A549 (cell line): Measurements from ENCODE around the gene PLEKHA6. TPM values are rescaled to one million over a fixed set of nuclear protein-coding genes. Genes with fewer than 3 reads are reported as not detected.
A peak's percentile ranks its signal among the peaks of the same experiment; 100 is the strongest.

ENCODE experiments used
- ATAC-seq, 2 experiments: fragments of 200-7000 bp in 1 of 2; fragments of >200 bp in 1 of 2; cut with Nextera tagmentation in 1 of 2; cut with Tn5 transposase in 1 of 2; 3 replicates each; pipeline versions ENCODE4 v1.8.0 to v1.9.1; 2018 to 2020; ENCODE audit warnings: mild to moderate bottlenecking in 1 of 2, moderate library complexity in 1 of 2
- CTCF ChIA-PET: fragments of 300-600 bp; sonication (Branson Sonifier 250); formaldehyde crosslinking; extraction: SDS; loops from one replicate; lab custom pipeline; 2021; ENCODE audit warnings: antibody characterized with exemption, inconsistent platforms; lab: Yijun Ruan, JAX
- POLR2A ChIA-PET: fragments of 350-600 bp; formaldehyde crosslinking; extraction: SDS; loops from one replicate; lab custom pipeline; 2021; ENCODE audit warnings: antibody characterized with exemption, inconsistent platforms; lab: Yijun Ruan, JAX
- DNase-seq, 2 experiments: peaks; one replicate each; pipeline versions ENCODE4 v3.0.0 to v3.0.0-alpha.2; 2011 to 2016; ENCODE audit warnings: low read depth in 1 of 2, low spot score in 1 of 2
- FAIRE-seq: peaks from 2 replicates; lab custom pipeline; 2011; peaks lifted over from hg19 to GRCh38; lab: Jason Lieb, UNC
- H3K27ac ChIP-seq, 2 experiments: fragments of >200 bp; sonication (Bioruptor Twin); formaldehyde crosslinking; 3 replicates each; pipeline ENCODE4 v1.5.1; 2016 to 2017
- H3K4me1 ChIP-seq: fragments of >200 bp; sonication (Bioruptor Twin); formaldehyde crosslinking; 3 replicates; pipeline ENCODE4 v1.6.1; 2016
- H3K4me2 ChIP-seq: fragments of >200 bp; sonication (Bioruptor Twin); formaldehyde crosslinking; 3 replicates; pipeline ENCODE4 v1.6.1; 2016
- H3K4me3 ChIP-seq: fragments of >200 bp; sonication (Bioruptor Twin); formaldehyde crosslinking; 3 replicates; pipeline ENCODE4 v1.5.1; 2016
- H3K9me3 ChIP-seq: fragments of >200 bp; sonication (Bioruptor Twin); formaldehyde crosslinking; 3 replicates; pipeline ENCODE4 v1.6.1; 2016
- BCL3 ChIP-seq: fragments of >200 bp; sonication (Bioruptor Twin); formaldehyde crosslinking; IDR thresholded peaks from 3 replicates; pipeline ENCODE4 v1.6.1; 2016
- CHD4 ChIP-seq: fragments of 200-600 bp; sonication (generic); IDR thresholded peaks from 2 replicates; pipeline ENCODE4 v1.6.1; 2016; ENCODE audit warnings: antibody characterized with exemption, mild to moderate bottlenecking, borderline replicate concordance
- CTCF ChIP-seq: fragments of >200 bp; sonication (Bioruptor Twin); formaldehyde crosslinking; IDR thresholded peaks from 3 replicates; pipeline ENCODE4 v1.5.1; 2016
- EHF ChIP-seq: fragments of 250-450 bp; sonication (Bioruptor Pico); IDR thresholded peaks from 2 replicates; pipeline ENCODE4 v1.5.0; 2020; ENCODE audit warnings: mild to moderate bottlenecking
- EHMT2 ChIP-seq: fragments of 200-600 bp; sonication (generic); IDR thresholded peaks from 2 replicates; pipeline ENCODE4 v1.6.1; 2016; ENCODE audit warnings: antibody characterized with exemption, low read depth, mild to moderate bottlenecking, moderate library complexity
- EP300 ChIP-seq, 2 experiments: fragments of >200 bp; sonication (Bioruptor Twin); formaldehyde crosslinking; IDR thresholded peaks; 2 replicates in 1 of 2; 3 replicates in 1 of 2; pipeline ENCODE4 v1.6.1; 2016 to 2017
- ESRRA ChIP-seq: fragments of 150-350 bp; IDR thresholded peaks from 2 replicates; pipeline ENCODE4 v1.6.1; 2014; ENCODE audit warnings: mild to moderate bottlenecking, low read length, borderline replicate concordance
- FOXS1 ChIP-seq: fragments of 250-450 bp; sonication (Bioruptor Pico); IDR thresholded peaks from 2 replicates; pipeline ENCODE4 v1.5.0; 2020; ENCODE audit warnings: mild to moderate bottlenecking, moderate library complexity
- HDAC2 ChIP-seq: fragments of 200-600 bp; sonication (generic); IDR thresholded peaks from 2 replicates; pipeline ENCODE4 v1.6.1; 2016
- HEYL ChIP-seq: fragments of 250-450 bp; sonication (Bioruptor Pico); IDR thresholded peaks from 2 replicates; pipeline ENCODE4 v1.8.0; 2021; ENCODE audit warnings: mild to moderate bottlenecking, moderate library complexity
- HMGXB4 ChIP-seq: fragments of 250-450 bp; sonication (Bioruptor Pico); IDR thresholded peaks from 2 replicates; pipeline ENCODE4 v1.5.0; 2021; ENCODE audit warnings: mild to moderate bottlenecking, moderate library complexity, borderline replicate concordance
- HOXB13 ChIP-seq: fragments of 250-450 bp; sonication (Bioruptor Pico); IDR thresholded peaks from 2 replicates; pipeline ENCODE4 v1.5.0; 2020; ENCODE audit warnings: low read depth, mild to moderate bottlenecking, moderate library complexity
- HOXB5 ChIP-seq: fragments of 250-450 bp; sonication (Bioruptor Pico); IDR thresholded peaks from 2 replicates; pipeline ENCODE4 v1.5.0; 2020; ENCODE audit warnings: mild to moderate bottlenecking, moderate library complexity
- KDM1A ChIP-seq: fragments of 200-600 bp; sonication (generic); IDR thresholded peaks from 2 replicates; pipeline ENCODE4 v1.6.1; 2016; ENCODE audit warnings: low read depth, mild to moderate bottlenecking
- MAX ChIP-seq: IDR thresholded peaks from 2 replicates; pipeline ENCODE4 v1.6.1; 2012
- MYC ChIP-seq: IDR thresholded peaks from 2 replicates; pipeline ENCODE4 v1.6.1; 2012; ENCODE audit warnings: mild to moderate bottlenecking, inconsistent platforms, low read length, improper control_type of control experiment, borderline replicate concordance
- NR3C1 ChIP-seq: fragments of >200 bp; sonication (Bioruptor Twin); formaldehyde crosslinking; IDR thresholded peaks from 3 replicates; pipeline ENCODE4 v1.6.1; 2017
- PBX3 ChIP-seq: IDR thresholded peaks from 2 replicates; pipeline ENCODE4 v1.6.1; 2012
- POLR2AphosphoS2 ChIP-seq: conservative IDR thresholded peaks from 2 replicates; pipeline ENCODE4 v1.6.1; 2012; ENCODE audit warnings: low read length, improper control_type of control experiment, inconsistent platforms
- RAD21 ChIP-seq, 2 experiments: fragments of >200 bp in 1 of 2; sonication (Bioruptor Twin) in 1 of 2; formaldehyde crosslinking in 1 of 2; IDR thresholded peaks in 1 of 2; conservative IDR thresholded peaks in 1 of 2; 2 replicates in 1 of 2; 3 replicates in 1 of 2; pipeline ENCODE4 v1.6.1; 2012 to 2018; ENCODE audit warnings: inconsistent platforms in 1 of 2
- RARB ChIP-seq: fragments of 250-450 bp; sonication (Bioruptor Pico); IDR thresholded peaks from 2 replicates; pipeline ENCODE4 v1.8.0; 2021; ENCODE audit warnings: mild to moderate bottlenecking, moderate library complexity
- REST ChIP-seq: fragments of 200-600 bp; sonication (generic); IDR thresholded peaks from 2 replicates; pipeline ENCODE4 v1.6.1; 2016; ENCODE audit warnings: antibody characterized with exemption, mild to moderate bottlenecking, moderate library complexity
- RFX5 ChIP-seq: fragments of 450-650 bp; IDR thresholded peaks from 2 replicates; pipeline ENCODE4 v1.7.1; 2014; ENCODE audit warnings: antibody characterized with exemption, mild to moderate bottlenecking, moderate library complexity
- SMC3 ChIP-seq: fragments of >200 bp; sonication (Bioruptor Twin); formaldehyde crosslinking; IDR thresholded peaks from 3 replicates; pipeline ENCODE4 v1.6.1; 2018; ENCODE audit warnings: inconsistent platforms
- TP53 ChIP-seq: fragments of 250-450 bp; sonication (Bioruptor Pico); IDR thresholded peaks from 2 replicates; pipeline ENCODE4 v1.5.0; 2021; ENCODE audit warnings: mild to moderate bottlenecking, moderate library complexity
- ZC3H11A ChIP-seq: fragments of 450-650 bp; IDR thresholded peaks from 2 replicates; pipeline ENCODE4 v1.6.1; 2014; ENCODE audit warnings: antibody characterized with exemption, mild to moderate bottlenecking
- ZFP36 ChIP-seq: fragments of 450-650 bp; IDR thresholded peaks from 2 replicates; pipeline ENCODE4 v1.6.1; 2014; ENCODE audit warnings: borderline replicate concordance; ENCODE audit not compliant: partially characterized antibody
- ZNF302 ChIP-seq: fragments of 250-450 bp; sonication (Bioruptor Pico); IDR thresholded peaks from 2 replicates; pipeline ENCODE4 v1.9.0; 2021; ENCODE audit warnings: inconsistent platforms, mild to moderate bottlenecking, moderate library complexity
- ZSCAN20 ChIP-seq: fragments of 250-450 bp; sonication (Bioruptor Pico); IDR thresholded peaks from 2 replicates; pipeline ENCODE4 v1.8.0; 2022; ENCODE audit warnings: mild to moderate bottlenecking, moderate library complexity
- WGBS: methylation state at CpG from one replicate; pipeline ENCODE4 v1.1.6; 2017; ENCODE audit errors: missing lambda C conversion rate; 5-methylcytosine and 5-hydroxymethylcytosine counted together
- polyA plus RNA-seq, 4 experiments: library from polyadenylated mRNA; depleted of rRNA in 3 of 4; stranded (reverse); fragments of >200 nt; fragmentation: RNase III in 1 of 4; extraction: RNeasy Plus Mini Kit Qiagen cat#74134 plus additional on column Dnase treatment in 1 of 4; gene quantifications; 2 replicates in 3 of 4; 3 replicates in 1 of 4; pipeline ENCODE4 v1.2.3, GENCODE V29; 2011 to 2017

Gene PLEKHA6
- polyA plus RNA-seq, 2 of the 4 experiments (the other 2 are of a cell fraction), result 13.0 to 26.2 TPM

- TF ChIP-seq ESRRA (no peak), CTCF (peak; percentile 88), ZC3H11A (no peak), KDM1A (no peak), HOXB5 (CRISPR knock-in tag) (no peak), EHF (no peak), HDAC2 (no peak), EHMT2 (no peak), MYC (no peak), CHD4 (no peak), MAX (0 out of 2 replicates have a peak, but pooled peaks have one; percentile 34), HMGXB4 (CRISPR knock-in tag) (no peak), SMC3 (peak; percentile 83), HEYL (no peak), TP53 (CRISPR knock-in tag) (no peak), ZNF302 (CRISPR knock-in tag) (no peak), HOXB13 (CRISPR knock-in tag) (no peak), RFX5 (no peak), RARB (CRISPR knock-in tag) (no peak), FOXS1 (CRISPR knock-in tag) (peak; percentile 62; the same call in 1 of the 2 replicates), ZFP36 (no peak), NR3C1 (no peak), RAD21 (conservative IDR thresholded peaks at IDR 0.05 in 1 of 2, IDR thresholded peaks at IDR 0.05 in 1 of 2) (peak; percentile 71 to 72), PBX3 (no peak), ZSCAN20 (CRISPR knock-in tag) (no peak), POLR2AphosphoS2 (peak; percentile 72; the same call in 1 of the 2 replicates), REST (no peak), EP300 (IDR thresholded peaks at IDR 0.05) (no peak), BCL3 (no peak)
- Histone ChIP-seq H3K4me1 (peaks cover 7% of the 10 kb centered on the region; the same call in 2 of the 3 replicates), H3K27ac (no peak overlapping the region), H3K4me2 (no peak overlapping the region), H3K4me3 (no peak overlapping the region), H3K9me3 (no peaks in the 10 kb centered on the region)
- FAIRE-seq (no peak), DNase-seq (peak; percentile 93 to 96), ATAC-seq (peak; percentile 92 to 99)
- ChIA-PET CTCF (interaction anchor here (0.6 to 5.4 kb wide), 75 partner anchors 10 to 710 kb away, joined by 3 to 94 read pairs (median 5); partner anchors contain the start of genes ETNK2, GOLT1A, MDM4 and PIK3C2B), POLR2A (interaction anchor here (0.6 to 3.1 kb wide), 8 partner anchors 9 to 107 kb away, joined by 3 to 34 read pairs (median 6); partner anchors contain the start of gene PIK3C2B)
- WGBS, result 61% methylated on average over 7 of the region's 7 CpGs
These were observed 38.7 kb upstream of the PLEKHA6 start for GRCh38 chr1:204398197-204399125.
